GM10266 (cell line): Measurements from ENCODE around the gene CRYGD.
"Not testable (repeated sequence)": the region's sequence is repeated elsewhere in the genome, so short reads cannot be mapped to it uniquely, and the experiment has no call there.

ENCODE experiments used
- DNase-seq: peaks from one replicate; pipeline ENCODE4 v3.0.0; 2012; ENCODE audit errors: extremely low spot score
- TF ChIP-seq, protein P1 (sequence below): IDR thresholded peaks from 2 replicates; pipeline ENCODE4 v1.5.1; 2012; ENCODE audit warnings: mild to moderate bottlenecking, low read depth; ENCODE audit not compliant: control insufficient read depth, insufficient read depth; ENCODE audit errors: missing control alignments

The CRYGD gene

DNA sequence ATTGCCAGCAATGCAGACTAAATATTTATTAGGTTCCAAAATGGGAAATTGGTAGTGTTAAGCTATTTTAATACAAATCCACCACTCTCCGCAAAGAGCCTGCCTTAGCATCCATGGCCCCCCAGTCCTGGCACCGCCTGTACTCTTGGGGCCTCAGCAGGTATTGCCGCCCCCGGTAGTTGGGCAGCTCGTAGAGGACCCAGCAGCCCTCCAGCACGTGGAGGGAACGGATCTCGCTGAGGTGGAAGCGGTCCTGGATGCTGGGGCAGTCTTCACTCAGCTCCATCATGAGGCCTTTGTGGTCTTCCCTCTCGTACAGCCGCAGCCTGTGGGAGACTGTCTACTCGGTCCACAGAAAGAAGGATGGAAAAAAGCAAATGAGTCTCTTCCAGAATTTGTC is 3.8 kb upstream of the CRYGD start:
- DNase-seq = no peak
- TF ChIP-seq, protein P1, sequence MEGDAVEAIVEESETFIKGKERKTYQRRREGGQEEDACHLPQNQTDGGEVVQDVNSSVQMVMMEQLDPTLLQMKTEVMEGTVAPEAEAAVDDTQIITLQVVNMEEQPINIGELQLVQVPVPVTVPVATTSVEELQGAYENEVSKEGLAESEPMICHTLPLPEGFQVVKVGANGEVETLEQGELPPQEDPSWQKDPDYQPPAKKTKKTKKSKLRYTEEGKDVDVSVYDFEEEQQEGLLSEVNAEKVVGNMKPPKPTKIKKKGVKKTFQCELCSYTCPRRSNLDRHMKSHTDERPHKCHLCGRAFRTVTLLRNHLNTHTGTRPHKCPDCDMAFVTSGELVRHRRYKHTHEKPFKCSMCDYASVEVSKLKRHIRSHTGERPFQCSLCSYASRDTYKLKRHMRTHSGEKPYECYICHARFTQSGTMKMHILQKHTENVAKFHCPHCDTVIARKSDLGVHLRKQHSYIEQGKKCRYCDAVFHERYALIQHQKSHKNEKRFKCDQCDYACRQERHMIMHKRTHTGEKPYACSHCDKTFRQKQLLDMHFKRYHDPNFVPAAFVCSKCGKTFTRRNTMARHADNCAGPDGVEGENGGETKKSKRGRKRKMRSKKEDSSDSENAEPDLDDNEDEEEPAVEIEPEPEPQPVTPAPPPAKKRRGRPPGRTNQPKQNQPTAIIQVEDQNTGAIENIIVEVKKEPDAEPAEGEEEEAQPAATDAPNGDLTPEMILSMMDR = no peak

DNA sequence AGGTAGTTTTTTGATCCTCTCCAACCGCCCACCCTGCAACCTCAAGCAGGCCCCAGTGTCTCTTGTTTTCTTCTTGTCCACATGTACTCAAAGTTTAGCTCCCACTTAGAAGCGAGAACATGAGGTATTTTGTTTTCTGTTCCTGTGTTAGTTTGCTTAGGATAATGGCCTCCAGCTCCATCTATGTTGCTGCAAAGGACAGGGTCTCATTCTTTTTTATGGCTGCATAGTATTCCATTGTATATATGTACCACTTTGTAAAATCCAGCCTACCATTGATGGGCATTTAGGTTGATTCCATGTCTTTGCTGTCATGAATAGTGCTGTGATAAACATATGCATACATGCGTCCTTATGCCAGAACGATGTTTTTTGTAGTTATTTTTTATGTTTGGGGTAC is 2.8 kb upstream of the CRYGD start:
- DNase-seq = no peak
- TF ChIP-seq, protein P1 = no peak

DNA sequence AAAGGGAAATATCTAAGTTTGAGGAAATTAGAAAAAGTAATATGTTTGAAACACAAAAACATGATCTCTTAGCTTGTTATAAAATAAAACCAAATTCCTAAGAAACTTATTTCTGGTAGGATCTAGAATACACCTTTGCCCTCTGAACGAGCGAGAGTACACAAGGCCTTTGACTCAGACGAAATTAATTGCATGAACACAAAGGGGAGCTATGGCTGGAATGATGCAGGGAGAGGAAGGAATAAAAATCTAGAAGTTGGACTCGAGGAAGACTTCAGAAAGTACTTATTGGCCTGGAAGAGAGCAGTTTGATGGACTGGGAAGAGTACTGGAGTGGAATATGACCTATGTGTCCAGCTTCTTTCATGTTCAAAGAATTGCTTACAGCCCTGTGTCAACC is 927 bp upstream of the CRYGD start:
- DNase-seq = no peak
- TF ChIP-seq, protein P1 = no peak

DNA sequence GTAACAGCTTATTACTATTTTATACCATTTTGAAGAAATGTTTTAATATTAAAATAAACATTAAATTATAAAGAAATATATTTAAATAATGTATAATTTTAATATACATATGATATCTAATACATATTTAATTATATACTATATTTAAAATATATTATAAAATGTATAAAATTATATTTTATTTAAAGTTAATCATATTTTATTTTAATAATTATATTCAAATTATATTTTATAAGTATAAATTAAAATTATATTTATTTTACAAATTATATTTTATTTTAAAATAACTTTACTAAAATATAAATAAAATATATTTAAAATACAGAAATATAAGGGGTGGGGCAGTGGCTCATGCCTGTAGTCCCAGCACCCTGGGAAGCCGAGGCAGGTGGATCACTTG is 2.1 kb downstream of the CRYGD start:
- DNase-seq = no peak
- TF ChIP-seq, protein P1 = no peak

DNA sequence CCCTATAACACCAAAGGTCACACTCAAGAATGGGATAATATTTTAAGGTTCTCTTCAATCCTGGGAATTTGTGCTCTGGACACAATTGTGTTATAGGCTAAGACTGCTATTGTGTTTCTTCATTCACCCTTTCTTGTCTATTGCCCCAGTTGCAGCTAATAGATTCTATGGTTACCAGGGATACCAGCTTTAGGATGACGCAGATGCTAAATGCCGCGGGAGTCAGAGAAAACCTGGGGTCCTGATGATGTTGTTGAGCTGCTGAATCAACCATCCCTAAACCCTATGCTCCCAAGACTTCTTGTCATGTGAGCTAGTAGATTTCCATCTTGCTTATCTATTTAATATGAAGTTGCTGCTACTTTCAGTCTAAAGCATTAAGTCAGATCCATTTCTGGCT is 5.4 kb downstream of the CRYGD start:
- DNase-seq = no peak
- TF ChIP-seq, protein P1 = no peak

DNA sequence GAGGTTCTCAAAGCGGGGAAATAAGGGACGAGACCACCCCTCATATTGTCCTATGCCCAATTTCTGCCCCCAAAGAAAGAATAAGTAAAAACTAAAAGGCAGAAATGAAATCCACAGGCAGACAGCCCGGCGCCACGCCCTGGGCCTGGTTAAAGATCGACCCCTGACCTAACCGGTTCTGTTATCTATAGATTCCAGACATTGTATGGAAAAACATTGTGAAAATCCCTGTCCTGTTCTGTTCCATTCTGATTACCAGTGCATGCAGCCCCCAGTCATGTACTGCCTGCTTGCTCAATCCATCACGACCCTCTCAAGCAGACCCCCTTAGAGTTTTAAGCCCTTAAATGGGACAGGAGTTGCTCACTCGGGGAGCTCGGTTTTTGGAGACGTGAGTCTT is 6.9 kb downstream of the CRYGD start:
- not testable (repeated sequence) for DNase-seq

DNA sequence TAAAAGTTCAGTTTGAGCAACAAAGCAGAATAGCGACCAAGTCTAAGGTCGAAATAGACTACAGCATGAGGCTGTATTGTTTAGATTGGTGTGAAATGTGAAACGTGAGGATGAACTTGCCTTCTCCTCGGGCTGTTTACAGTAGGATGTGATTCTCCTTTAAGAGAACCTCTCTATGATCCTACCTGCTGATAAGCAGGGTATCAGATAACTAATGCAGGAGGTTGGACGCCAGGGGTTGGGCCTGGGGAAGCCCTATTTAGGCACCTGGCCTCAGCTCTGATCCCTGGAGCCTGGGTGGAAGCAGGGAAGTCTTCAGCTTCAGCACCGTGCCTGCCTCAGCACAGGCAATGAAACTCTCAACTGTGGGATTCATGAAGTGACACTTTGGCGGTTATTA is 11.4 kb downstream of the CRYGD start:
- TF ChIP-seq, protein P1 = no peak
- DNase-seq = no peak

DNA sequence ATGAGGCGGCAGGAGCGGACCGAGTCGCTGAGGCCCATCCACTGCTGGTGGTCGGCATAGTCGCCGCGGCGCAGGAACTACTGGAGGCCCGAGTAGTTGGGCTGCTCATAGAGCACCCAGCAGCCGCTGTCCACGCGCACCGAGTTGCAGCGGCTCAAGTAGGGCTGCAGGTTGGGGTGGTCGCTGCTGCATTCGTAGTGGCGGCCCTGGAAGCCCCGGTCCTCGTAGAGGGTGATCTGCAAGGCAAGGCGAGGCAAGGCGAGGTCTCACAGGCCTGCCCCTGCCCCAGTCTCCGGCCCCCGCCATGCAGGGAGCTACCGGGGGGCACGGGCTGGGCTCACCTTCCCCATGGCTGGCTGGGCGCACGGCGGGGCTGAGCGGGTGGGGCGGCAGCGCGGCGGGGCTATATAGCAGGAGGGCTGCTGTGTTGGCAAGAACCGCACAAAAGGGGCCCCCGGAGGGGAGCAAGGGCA is 12.0 kb downstream of the CRYGD start:
- not testable (repeated sequence) for DNase-seq
